Measurements from ENCODE around the gene TUB.

The TUB gene

GRCh38 chr11:8093931-8094575, 13.0 kb downstream of the TUB start:
- no peak for DNase-seq

GRCh38 chr11:8094656-8095055, 13.6 kb downstream of the TUB start:
- no peak for DNase-seq

DNA sequence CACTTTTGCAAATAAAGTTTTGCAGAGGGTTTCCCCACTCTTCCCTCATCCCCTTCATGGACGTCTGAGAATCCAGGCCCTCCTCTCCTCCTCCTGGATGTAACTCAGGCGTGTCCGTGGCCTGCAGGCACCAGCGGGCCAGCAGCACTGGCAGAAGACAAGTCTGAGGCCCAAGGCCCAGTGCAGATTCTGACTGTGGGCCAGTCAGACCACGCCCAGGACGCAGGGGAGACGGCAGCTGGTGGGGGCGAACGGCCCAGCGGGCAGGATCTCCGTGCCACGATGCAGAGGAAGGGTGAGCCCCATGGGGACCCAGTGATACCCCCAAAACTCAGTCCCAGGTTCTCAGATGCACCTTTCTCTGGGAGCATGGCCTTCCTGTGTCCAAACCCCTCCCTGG, 14.4 kb downstream of the TUB start:
- DNase-seq, result no peak

DNA sequence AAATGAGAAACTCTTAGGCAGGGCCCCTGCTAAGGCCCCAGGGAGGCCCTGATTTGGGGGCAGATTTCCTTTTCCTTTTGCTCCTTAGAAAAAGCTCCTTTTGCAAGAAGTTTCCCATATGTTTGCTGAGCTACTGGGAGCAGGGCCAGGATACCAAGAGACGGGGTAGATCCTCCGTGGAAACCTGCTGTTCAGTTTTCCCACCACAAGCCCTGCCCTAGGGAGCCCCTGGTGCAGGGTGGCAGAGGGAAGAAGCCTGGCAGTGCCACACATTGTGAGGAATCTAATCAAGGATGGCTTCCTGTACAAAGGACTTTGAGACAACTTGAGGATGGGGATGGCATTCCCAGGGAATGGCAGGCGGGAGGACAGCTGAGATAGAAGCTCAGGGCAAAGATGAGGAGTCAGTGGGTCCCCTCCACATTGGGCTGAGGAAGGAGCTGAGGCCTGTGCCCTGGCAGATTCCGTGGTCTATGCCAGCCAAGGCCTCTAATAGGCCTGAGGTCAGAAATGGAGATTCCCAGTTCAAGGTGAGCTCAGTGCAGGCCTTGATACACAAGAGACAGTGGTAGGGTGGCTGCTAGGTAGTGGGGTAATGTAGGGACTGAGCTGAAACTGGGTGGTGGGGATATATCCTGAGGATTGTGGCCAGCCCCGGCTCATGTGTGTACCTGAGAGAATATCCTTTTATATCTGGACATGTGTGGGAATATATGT, 15.0 kb downstream of the TUB start:
- no peak for DNase-seq

DNA sequence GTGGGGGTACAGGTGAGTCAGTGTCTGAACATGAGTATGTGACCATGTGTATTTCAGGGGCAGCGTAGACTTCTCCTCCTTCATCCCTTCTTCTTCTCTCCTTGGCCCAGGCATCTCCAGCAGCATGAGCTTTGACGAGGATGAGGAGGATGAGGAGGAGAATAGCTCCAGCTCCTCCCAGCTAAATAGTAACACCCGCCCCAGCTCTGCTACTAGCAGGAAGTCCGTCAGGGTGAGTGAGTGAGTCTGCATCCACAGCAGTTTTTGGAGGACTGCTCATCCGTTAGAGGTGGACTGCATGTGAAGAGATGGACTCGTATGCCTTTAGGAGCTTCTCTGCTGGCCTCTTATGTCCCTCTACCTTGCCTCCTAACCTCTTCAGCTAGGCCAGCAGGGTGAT, 15.6 kb downstream of the TUB start:
- DNase-seq, result no peak

DNA sequence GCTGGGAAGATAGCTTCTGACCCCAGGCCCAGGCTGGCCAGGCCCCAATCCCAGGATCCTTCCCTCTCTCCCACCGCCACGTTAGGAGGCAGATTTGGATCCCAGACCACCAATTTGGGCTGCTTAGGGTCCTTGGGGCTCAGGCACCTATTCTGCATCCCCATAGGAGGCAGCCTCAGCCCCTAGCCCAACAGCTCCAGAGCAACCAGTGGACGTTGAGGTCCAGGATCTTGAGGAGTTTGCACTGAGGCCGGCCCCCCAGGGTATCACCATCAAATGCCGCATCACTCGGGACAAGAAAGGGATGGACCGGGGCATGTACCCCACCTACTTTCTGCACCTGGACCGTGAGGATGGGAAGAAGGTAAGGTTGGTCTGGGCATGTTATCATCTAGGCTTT, 16.1 kb downstream of the TUB start:
- no peak for DNase-seq

GRCh38 chr11:8097468-8097867, 16.5 kb downstream of the TUB start:
- DNase-seq, result no peak

- no peak for DNase-seq
These were observed 16.9 kb downstream of the TUB start for GRCh38 chr11:8097926-8098325.

- DNase-seq, result no peak
These were observed 17.4 kb downstream of the TUB start for GRCh38 chr11:8098361-8098760.

GRCh38 chr11:8098879-8099278, 17.9 kb downstream of the TUB start:
- DNase-seq, result no peak

DNA sequence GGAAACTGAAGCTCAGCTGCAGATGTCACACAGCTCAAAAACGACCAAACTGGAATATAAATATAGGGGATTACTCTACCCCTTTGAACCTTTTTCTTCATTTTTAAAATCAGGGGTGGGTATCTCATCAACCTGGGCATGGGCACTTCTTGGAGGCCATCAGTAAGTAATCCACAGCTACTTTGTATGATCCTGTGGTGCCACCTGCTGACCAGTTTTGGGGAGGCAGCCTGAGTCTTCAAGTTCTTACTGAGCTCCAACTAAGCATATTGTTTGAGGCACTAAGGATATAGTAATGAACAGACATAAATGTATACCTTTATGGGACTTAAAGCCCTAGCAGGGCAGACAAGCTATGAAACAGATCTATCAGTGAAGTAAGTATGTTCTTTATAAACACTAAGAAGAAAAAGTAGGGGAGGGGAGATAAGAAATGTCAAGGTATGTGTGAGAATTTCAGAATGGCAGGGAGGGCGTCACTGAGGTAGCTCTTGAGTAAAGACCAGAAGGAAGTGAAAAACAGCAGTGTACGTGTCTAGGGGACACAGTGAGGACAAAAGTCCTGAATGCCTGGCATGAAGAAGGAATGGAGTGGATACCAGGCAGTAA, 18.4 kb downstream of the TUB start:
- DNase-seq, result peak in 1 of 2 experiments; percentile 29

DNA sequence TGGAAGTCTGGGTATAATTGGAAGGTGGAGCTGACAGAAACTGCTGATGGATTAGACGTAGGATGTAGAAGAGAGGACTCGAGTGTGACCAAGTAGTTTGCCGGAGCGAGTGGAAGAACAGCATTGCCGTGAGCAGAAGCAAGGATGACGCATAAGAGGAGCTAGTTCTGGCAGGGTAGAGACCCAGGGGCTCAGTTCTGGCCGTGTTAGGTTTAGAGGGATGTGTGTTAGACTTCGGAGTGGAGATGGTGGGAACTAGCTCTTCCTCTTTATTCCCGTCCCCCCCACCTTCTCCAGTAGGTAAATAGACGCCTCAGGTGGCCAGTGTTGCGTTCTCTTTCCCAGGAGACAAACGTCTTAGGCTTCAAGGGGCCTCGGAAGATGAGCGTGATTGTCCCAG, 19.1 kb downstream of the TUB start:
- no peak for DNase-seq

DNA sequence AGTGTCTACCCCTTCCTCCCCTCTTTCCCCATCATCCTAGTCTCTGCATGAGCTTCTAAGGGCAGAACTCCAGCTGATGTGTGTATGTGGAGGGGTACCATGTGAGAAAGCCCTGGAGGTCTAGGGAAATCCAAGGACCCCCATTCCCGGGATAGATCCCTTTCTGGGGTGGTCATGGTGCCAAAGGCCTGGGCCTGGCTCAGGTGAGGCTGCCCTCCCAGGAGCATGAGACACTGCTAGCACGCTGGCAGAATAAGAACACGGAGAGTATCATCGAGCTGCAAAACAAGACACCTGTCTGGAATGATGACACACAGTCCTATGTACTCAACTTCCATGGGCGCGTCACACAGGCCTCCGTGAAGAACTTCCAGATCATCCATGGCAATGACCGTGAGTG, 19.6 kb downstream of the TUB start:
- DNase-seq, result no peak

GRCh38 chr11:8101421-8101820, 20.4 kb downstream of the TUB start:
- DNase-seq, result no peak

GRCh38 chr11:8102296-8102915, 21.4 kb downstream of the TUB start:
- DNase-seq, result no peak

DNA sequence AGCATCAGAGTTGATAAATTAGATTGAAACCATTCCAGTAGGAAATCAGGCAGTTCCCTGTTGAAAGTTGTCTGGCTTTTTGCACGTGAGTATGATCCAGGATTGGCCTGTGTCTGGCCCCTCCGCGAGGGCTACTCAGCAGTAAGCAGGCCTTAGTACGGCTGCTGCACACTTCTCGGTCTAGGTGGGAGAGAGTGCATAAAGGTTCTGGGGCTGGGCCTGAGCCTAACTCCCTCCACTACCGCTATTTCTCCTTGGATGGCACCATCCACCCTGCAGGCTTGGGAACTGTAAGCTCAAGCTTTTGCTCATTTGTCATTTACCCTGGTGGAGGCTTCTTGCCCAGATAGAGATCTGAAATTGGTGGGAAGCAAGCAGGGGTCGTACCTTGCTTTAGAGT, 22.0 kb downstream of the TUB start:
- no peak for DNase-seq

DNA sequence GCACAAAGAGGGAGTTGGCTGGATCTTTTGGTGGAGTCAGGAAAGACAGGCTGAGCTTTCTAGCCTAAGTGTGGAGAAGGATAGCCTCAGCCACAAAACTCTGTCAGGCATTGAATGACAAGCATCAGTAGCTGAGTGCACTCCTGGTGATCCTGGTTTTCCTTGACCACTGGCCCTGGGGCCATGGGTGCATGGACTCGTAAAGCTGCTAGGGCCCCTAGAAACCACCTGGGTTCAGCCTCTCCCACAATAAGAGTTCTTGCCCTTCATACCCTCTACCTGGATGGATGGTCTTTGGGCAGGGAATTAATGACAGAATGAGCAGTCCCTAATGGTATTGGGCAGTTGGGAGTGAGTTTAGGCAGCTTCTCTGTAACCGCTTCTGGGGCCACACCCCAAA, 22.9 kb downstream of the TUB start:
- DNase-seq, result no peak

DNA sequence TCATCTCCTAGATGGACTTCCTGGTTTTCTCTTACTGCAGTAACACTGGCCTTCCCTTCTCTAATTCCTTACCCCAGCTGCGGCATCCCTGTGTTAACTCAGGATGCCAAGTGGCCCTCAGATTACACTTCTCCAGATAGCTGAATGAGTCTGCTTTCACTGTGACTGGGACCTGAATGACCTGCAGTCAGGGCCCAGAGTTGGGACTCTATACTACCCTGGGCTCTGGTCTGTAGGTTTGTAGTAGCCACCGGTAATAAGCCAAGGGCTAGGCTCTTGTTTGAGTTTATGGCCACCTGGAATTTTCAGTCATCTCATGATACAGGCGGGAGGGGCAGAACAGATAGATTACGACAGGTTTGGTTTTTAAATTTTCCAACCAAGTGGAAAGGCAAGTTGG, 24.1 kb downstream of the TUB start:
- no peak for DNase-seq

GRCh38 chr11:8105666-8106065, 24.7 kb downstream of the TUB start:
- DNase-seq, result no peak

GRCh38 chr11:8106679-8107078, 25.7 kb downstream of the TUB start:
- no peak for DNase-seq

GRCh38 chr11:8107642-8108041, 26.6 kb downstream of the TUB start:
- DNase-seq, result no peak

DNA sequence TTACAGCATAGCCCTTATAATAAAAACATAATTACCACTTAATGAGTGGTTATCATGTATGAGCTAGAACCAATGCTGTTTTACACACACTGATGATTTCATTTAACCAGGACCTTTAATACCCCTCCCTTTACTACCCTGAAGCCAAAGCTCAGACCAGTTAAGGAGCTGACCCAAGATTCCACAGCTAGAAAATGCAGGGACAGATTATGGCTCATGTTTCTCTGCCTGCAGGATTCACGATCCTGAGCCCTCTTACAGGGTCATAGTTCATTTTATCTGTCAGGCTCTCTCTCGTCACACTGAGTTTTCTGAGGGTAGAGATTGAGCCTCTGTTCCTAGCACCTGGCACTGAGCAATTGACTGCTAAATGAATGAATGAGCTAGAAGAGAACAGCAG, 27.4 kb downstream of the TUB start:
- no peak for DNase-seq

- DNase-seq, result no peak
These were observed 28.7 kb downstream of the TUB start for GRCh38 chr11:8109675-8110074.

- no peak for DNase-seq
These were observed 29.4 kb downstream of the TUB start for GRCh38 chr11:8110396-8110795.
